Upper lobe of right lung (tissue), 1 donor: ENCODE data around the gene XCR1. TPM values are rescaled to one million over a fixed set of nuclear protein-coding genes. Genes with fewer than 3 reads are reported as not detected.

Experiments
- ATAC-seq: fragments of 200-7000 bp; cut with Tn5 transposase; one replicate; pipeline ENCODE4 v1.9.1; 2020; ENCODE audit warnings: mild to moderate bottlenecking, moderate library complexity
- DNase-seq: peaks from one replicate; pipeline ENCODE4 v3.0.0-alpha.2; 2020
- H3K27ac ChIP-seq: fragments of 200-600 bp; one replicate; pipeline ENCODE4 v1.8.0; 2022
- H3K27me3 ChIP-seq: fragments of 200-600 bp; one replicate; pipeline ENCODE4 v1.8.0; 2022; ENCODE audit warnings: mild to moderate bottlenecking
- H3K36me3 ChIP-seq: fragments of 200-600 bp; one replicate; pipeline ENCODE4 v1.8.0; 2022
- H3K4me1 ChIP-seq: fragments of 200-600 bp; one replicate; pipeline ENCODE4 v1.8.0; 2022
- H3K4me3 ChIP-seq: fragments of 200-600 bp; one replicate; pipeline ENCODE4 v1.8.0; 2022; ENCODE audit warnings: mild to moderate bottlenecking
- H3K9me3 ChIP-seq: fragments of 200-600 bp; one replicate; pipeline ENCODE4 v1.8.0; 2022
- intact Hi-C: fragments of 100-400 bp; cut with DNase I; formaldehyde crosslinking; loops from one replicate; pipeline ENCODE4 v1.11.0; 2022
- total RNA-seq: library from RNA; stranded (reverse); fragmentation: NEBNext Ultra II Directional; extraction: Animal tissue kit (Norgen Biotek cat#: 25700); gene quantifications from one replicate; pipeline ENCODE4 v1.2.1, GENCODE V29; 2021
- TF ChIP-seq, protein P1 (sequence below): fragments of 200-600 bp; IDR thresholded peaks from one replicate; pipeline ENCODE4 v1.8.0; 2022; ENCODE audit warnings: antibody characterized with exemption
- donor health status: DM: no; HTN: yes; CAD: no; lungs with severe emphysema.

XCR1 gene
- total RNA-seq, 1 donor from 2014 or later: 0.26 TPM

DNA sequence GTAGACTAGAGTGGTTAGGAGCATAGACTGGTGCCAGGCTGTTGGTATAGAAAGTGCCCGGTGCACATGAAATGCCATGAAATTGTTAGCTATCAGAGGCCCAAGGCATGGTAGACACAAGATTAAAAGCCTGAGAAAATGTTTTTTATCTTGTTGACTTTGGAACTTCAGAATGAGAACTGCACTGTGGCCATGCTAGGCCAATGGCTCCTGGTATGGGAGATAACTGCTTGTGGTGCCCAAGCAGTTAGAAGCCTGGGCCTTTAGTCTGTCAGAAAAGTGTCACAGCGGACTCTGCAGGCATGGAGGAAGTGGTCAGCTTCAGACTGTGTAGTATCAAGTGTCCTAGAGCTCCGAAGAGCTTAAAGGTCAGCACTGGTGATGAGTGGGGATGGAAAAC, 43.5 kb downstream of the XCR1 start:
- Histone ChIP-seq H3K4me3 (no peak overlapping the region), H3K36me3 (peaks cover 56% of the 10 kb centered on the region), H3K27ac (no peak overlapping the region), H3K9me3 (no peaks in the 10 kb centered on the region), H3K27me3 (no peaks in the 10 kb centered on the region), H3K4me1 (peaks cover 39% of the 10 kb centered on the region)
- TF ChIP-seq, protein P1, sequence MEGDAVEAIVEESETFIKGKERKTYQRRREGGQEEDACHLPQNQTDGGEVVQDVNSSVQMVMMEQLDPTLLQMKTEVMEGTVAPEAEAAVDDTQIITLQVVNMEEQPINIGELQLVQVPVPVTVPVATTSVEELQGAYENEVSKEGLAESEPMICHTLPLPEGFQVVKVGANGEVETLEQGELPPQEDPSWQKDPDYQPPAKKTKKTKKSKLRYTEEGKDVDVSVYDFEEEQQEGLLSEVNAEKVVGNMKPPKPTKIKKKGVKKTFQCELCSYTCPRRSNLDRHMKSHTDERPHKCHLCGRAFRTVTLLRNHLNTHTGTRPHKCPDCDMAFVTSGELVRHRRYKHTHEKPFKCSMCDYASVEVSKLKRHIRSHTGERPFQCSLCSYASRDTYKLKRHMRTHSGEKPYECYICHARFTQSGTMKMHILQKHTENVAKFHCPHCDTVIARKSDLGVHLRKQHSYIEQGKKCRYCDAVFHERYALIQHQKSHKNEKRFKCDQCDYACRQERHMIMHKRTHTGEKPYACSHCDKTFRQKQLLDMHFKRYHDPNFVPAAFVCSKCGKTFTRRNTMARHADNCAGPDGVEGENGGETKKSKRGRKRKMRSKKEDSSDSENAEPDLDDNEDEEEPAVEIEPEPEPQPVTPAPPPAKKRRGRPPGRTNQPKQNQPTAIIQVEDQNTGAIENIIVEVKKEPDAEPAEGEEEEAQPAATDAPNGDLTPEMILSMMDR: no peak
- DNase-seq (no peak), ATAC-seq (no peak)
- intact Hi-C loops: no loop called here

DNA sequence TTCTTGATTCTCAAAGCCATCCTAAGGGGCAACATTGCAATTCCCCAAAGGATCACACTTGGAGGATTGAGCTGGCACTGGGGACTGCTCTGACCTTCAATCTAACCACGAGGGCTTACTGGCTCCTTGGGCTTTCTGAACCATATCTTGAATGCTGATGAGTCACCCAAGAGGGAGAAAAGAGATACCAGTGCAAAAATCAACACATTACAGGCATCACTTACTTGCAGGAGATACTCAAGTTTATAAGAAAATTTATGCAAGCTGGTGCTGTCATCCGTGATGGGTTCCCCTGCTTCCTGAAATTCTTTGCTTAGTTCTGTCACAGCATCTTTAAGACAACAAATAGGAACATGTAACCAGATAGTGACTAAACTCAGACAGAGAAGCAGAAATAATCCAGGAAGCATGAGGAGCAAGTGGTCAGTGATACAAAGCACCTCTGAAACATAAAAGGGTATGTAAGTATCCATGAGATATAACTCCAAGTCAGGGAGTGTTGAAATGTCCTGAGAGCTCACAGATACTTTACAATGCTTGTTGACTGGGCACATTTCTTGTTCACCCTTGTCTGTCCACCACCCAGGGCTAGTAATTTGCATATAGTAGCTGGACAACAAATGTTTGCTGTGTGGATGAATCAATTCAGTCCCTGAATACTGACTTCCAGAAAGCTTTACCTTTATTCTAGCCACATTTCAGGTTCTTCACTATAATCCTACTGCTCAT, 45.8 kb downstream of the XCR1 start:
- H3K27ac ChIP-seq: no peak overlapping the region
- intact Hi-C loops: no loop called here
- no peaks in the 10 kb centered on the region for H3K27me3 ChIP-seq
- H3K4me3 ChIP-seq: no peak overlapping the region
- no peak for DNase-seq
- H3K36me3 ChIP-seq: peaks cover 62% of the 10 kb centered on the region
- ATAC-seq: no peak
- TF ChIP-seq, protein P1: no peak
- peaks cover 23% of the 10 kb centered on the region for H3K4me1 ChIP-seq
- H3K9me3 ChIP-seq: no peaks in the 10 kb centered on the region

GRCh38 chr3:45980819-45981218, 46.5 kb downstream of the XCR1 start:
- intact Hi-C loops: no loop called here
- H3K27me3 ChIP-seq: no peaks in the 10 kb centered on the region
- no peak overlapping the region for H3K4me3 ChIP-seq
- DNase-seq (no peak), ATAC-seq (no peak)
- H3K36me3 ChIP-seq: peaks cover 62% of the 10 kb centered on the region
- TF ChIP-seq, protein P1: no peak
- no peak overlapping the region for H3K27ac ChIP-seq
- H3K9me3 ChIP-seq: no peaks in the 10 kb centered on the region
- H3K4me1 ChIP-seq: peaks cover 16% of the 10 kb centered on the region

DNA sequence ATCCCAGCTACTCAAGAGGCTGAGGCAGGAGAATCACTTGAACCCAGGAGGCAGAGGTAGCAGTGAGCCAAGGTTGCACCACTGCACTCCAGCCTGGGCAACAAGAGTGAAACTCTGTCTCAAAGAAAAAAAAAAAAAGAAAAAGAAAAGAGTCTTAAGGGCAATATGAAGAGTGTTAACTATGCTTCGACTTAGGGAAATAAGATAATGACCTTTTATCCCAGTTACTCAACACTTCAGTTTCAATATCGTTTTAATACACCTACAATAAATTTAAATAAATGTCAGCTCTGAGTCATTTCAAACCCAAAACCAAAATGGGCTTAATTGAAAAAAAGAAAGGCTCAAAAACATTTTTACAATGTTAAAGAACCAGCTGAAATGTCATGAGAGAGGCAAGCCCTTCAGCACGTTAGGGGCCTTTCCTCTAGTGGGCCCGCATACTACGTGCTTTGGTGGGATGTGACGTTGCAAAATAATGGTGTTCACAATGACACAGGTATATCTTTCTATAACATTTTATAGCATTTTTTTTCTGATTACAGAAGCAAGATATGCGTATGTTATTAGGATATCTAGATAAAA, 47.0 kb downstream of the XCR1 start:
- Histone ChIP-seq H3K27ac (no peak overlapping the region), H3K4me1 (peaks cover 11% of the 10 kb centered on the region), H3K4me3 (no peak overlapping the region), H3K36me3 (peaks cover 67% of the 10 kb centered on the region), H3K27me3 (no peaks in the 10 kb centered on the region), H3K9me3 (no peaks in the 10 kb centered on the region)
- ATAC-seq (no peak), DNase-seq (no peak)
- TF ChIP-seq, protein P1: no peak
- intact Hi-C loops: no loop called here

DNA sequence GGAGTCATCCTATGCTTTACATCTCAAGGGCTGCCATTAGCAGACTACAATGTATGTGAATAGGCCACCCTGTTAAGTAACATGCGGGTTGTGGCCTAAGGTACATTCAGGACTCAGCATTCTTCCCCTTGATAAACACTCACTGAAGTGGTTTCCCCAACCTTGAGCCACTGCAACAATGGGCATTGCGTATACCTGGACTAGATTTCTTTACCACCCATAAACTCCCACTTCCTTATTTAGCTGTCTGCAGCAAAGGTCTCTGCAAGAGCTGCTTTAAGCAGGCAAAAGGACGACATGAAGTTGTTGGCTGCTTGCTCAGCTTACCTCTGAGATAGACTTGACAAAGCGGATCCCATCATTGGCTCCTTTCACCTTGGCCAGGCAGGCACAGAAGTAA, 47.9 kb downstream of the XCR1 start:
- ATAC-seq: peak; percentile 44
- no peaks in the 10 kb centered on the region for H3K27me3 ChIP-seq
- H3K27ac ChIP-seq: peak overlapping the region; percentile 34
- no peak for DNase-seq
- peaks cover 7% of the 10 kb centered on the region for H3K4me1 ChIP-seq
- intact Hi-C loops: no loop called here
- TF ChIP-seq, protein P1: no peak
- H3K36me3 ChIP-seq: peaks cover 73% of the 10 kb centered on the region
- no peak overlapping the region for H3K4me3 ChIP-seq
- no peaks in the 10 kb centered on the region for H3K9me3 ChIP-seq
